GM23248 (cell line): ENCODE measurements around the gene SYNDIG1.

Source experiments
- EZH2 ChIP-seq: fragments of 200-600 bp; sonication (generic); IDR thresholded peaks from 2 replicates; pipeline ENCODE4 v1.6.1; 2018; ENCODE audit warnings: antibody characterized with exemption, mild to moderate bottlenecking; ENCODE audit not compliant: insufficient read depth, poor library complexity, severe bottlenecking
- EZH2phosphoT487 ChIP-seq: fragments of 200-600 bp; sonication (generic); IDR thresholded peaks from 2 replicates; pipeline ENCODE4 v1.6.1; 2018; ENCODE audit warnings: antibody characterized with exemption, moderate library complexity, mild to moderate bottlenecking, low read depth; ENCODE audit not compliant: insufficient read depth

DNA sequence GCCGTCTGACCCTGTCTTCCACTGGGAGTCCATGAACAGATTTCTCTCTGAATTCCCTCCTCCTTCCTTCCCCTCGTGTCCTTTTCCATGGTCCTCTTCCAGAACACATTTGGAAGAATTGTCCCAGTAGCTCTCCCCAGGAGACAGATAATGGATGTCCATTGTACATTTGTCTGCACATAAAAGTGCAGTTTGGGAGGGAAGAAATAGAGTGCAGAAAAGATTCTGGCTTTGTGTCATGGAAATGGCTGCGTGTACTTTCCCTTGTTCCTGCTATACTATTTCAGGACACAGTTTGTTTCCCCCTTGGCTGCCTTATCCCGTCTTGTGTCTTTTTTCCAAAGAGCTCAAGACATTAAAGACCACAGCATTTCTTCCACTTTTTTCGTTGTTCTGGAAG, 127.6 kb downstream of the SYNDIG1 start:
- no peak for TF ChIP-seq EZH2
- TF ChIP-seq EZH2phosphoT487 = no peak
